WTC11 (cell line): ENCODE measurements around the gene GPC5. TPM values are rescaled to one million over a fixed set of nuclear protein-coding genes. Genes with fewer than 3 reads are reported as not detected.

Experiments used
- ATAC-seq: fragments of 200-7000 bp; cut with Tn5 transposase; 2 replicates; pipeline ENCODE4 v1.10.0; 2021; ENCODE audit warnings: mild to moderate bottlenecking, moderate library complexity
- CTCF ChIA-PET: fragments of 300-600 bp; sonication (Branson Sonifier 250); formaldehyde crosslinking; loops from one replicate; lab custom pipeline; 2021; ENCODE audit warnings: antibody characterized with exemption; lab: Charles Lee
- POLR2A ChIA-PET: fragments of 350-600 bp; sonication (Branson Sonifier 250); formaldehyde crosslinking; loops from one replicate; lab custom pipeline; 2021; ENCODE audit warnings: antibody characterized with exemption; lab: Charles Lee
- DNase-seq: peaks from one replicate; pipeline ENCODE4 v3.0.0; 2021; ENCODE audit warnings: low spot score
- H3K27ac Mint-ChIP-seq: 2 replicates; pipeline ENCODE4 v1.8.0; 2021; ENCODE audit warnings: mixed read lengths
- H3K27me3 Mint-ChIP-seq: 2 replicates; pipeline ENCODE4 v1.8.0; 2021; ENCODE audit warnings: low read depth, mild to moderate bottlenecking, moderate library complexity, mixed read lengths
- H3K36me3 Mint-ChIP-seq: 2 replicates; pipeline ENCODE4 v1.8.0; 2021; ENCODE audit warnings: mixed read lengths
- H3K4me1 Mint-ChIP-seq: 2 replicates; pipeline ENCODE4 v1.8.0; 2022; ENCODE audit warnings: mixed read lengths
- H3K4me3 Mint-ChIP-seq: 2 replicates; pipeline ENCODE4 v1.8.0; 2021; ENCODE audit warnings: mild to moderate bottlenecking, moderate library complexity, mixed read lengths
- H3K9me3 Mint-ChIP-seq: 2 replicates; pipeline ENCODE4 v1.8.0; 2021; ENCODE audit warnings: mixed read lengths
- ATF2 ChIP-seq: sonication (generic); formaldehyde crosslinking; IDR thresholded peaks from 2 replicates; pipeline ENCODE4 v1.8.1; 2022; ENCODE audit warnings: low read depth, missing genetic modification reagents, borderline replicate concordance
- E2F5 ChIP-seq: sonication (generic); formaldehyde crosslinking; IDR thresholded peaks from 2 replicates; pipeline ENCODE4 v1.8.1; 2022; ENCODE audit warnings: mild to moderate bottlenecking, moderate library complexity, missing genetic modification reagents
- EMX1 ChIP-seq: fragments of 250-450 bp; sonication (Bioruptor Pico); IDR thresholded peaks from 2 replicates; pipeline ENCODE4 v1.8.0; 2021; ENCODE audit warnings: mild to moderate bottlenecking
- MYBL2 ChIP-seq: sonication (generic); formaldehyde crosslinking; IDR thresholded peaks from 2 replicates; pipeline ENCODE4 v1.8.1; 2023; ENCODE audit warnings: mild to moderate bottlenecking, moderate library complexity, missing genetic modification reagents
- NFATC4 ChIP-seq: fragments of 250-450 bp; sonication (Bioruptor Pico); IDR thresholded peaks from 2 replicates; pipeline ENCODE4 v1.9.0; 2021; ENCODE audit warnings: mild to moderate bottlenecking
- NFYB ChIP-seq: sonication (generic); formaldehyde crosslinking; conservative IDR thresholded peaks from 2 replicates; pipeline ENCODE4 v1.8.0; 2022; ENCODE audit warnings: low read depth, missing genetic modification reagents
- NR1H2 ChIP-seq: sonication (generic); formaldehyde crosslinking; IDR thresholded peaks from 2 replicates; pipeline ENCODE4 v1.9.0; 2021; ENCODE audit warnings: mild to moderate bottlenecking, moderate library complexity, missing genetic modification reagents
- NR3C1 ChIP-seq: sonication (generic); formaldehyde crosslinking; conservative IDR thresholded peaks from 2 replicates; pipeline ENCODE4 v1.8.1; 2023; ENCODE audit warnings: low read depth, mild to moderate bottlenecking, missing genetic modification reagents
- RELA ChIP-seq: sonication (generic); formaldehyde crosslinking; IDR thresholded peaks from 2 replicates; pipeline ENCODE4 v1.8.1; 2022; ENCODE audit warnings: missing genetic modification reagents, mild to moderate bottlenecking, borderline replicate concordance
- RORB ChIP-seq: fragments of 250-450 bp; sonication (Bioruptor Pico); IDR thresholded peaks from 2 replicates; pipeline ENCODE4 v1.9.0; 2021; ENCODE audit warnings: mild to moderate bottlenecking
- SMAD3 ChIP-seq: sonication (generic); formaldehyde crosslinking; IDR thresholded peaks from 2 replicates; pipeline ENCODE4 v1.8.0; 2022; ENCODE audit warnings: missing genetic modification reagents, mild to moderate bottlenecking, borderline replicate concordance
- USF1 ChIP-seq: sonication (generic); formaldehyde crosslinking; IDR thresholded peaks from 2 replicates; pipeline ENCODE4 v1.8.0; 2022; ENCODE audit warnings: mild to moderate bottlenecking, missing genetic modification reagents
- ZNF138 ChIP-seq: sonication (generic); formaldehyde crosslinking; conservative IDR thresholded peaks from 2 replicates; pipeline ENCODE4 v1.8.1; 2022; ENCODE audit warnings: mild to moderate bottlenecking, moderate library complexity, missing genetic modification reagents
- ZNF416 ChIP-seq: fragments of 250-450 bp; sonication (Bioruptor Pico); IDR thresholded peaks from 2 replicates; pipeline ENCODE4 v1.9.0; 2021; ENCODE audit warnings: mild to moderate bottlenecking, inconsistent platforms
- ZNF671 ChIP-seq: fragments of 250-450 bp; sonication (Bioruptor Pico); IDR thresholded peaks from 2 replicates; pipeline ENCODE4 v1.8.0; 2021; ENCODE audit warnings: mild to moderate bottlenecking
- total RNA-seq: library from RNA; stranded (reverse); gene quantifications from 3 replicates; pipeline ENCODE4 v1.2.3, GENCODE V29; 2021
- TF ChIP-seq, protein P1 (sequence below): sonication (generic); formaldehyde crosslinking; IDR thresholded peaks from 2 replicates; pipeline ENCODE4 v1.8.1; 2023; ENCODE audit warnings: mild to moderate bottlenecking, missing genetic modification reagents
- TF ChIP-seq, protein P2 (sequence below): fragments of 200-600 bp; IDR thresholded peaks from 2 replicates; pipeline ENCODE4 v1.8.0; 2022; ENCODE audit warnings: antibody characterized with exemption
- TF ChIP-seq, protein P3 (sequence below): fragments of 250-450 bp; sonication (Bioruptor Pico); IDR thresholded peaks from 2 replicates; pipeline ENCODE4 v1.9.0; 2021; ENCODE audit warnings: mild to moderate bottlenecking, borderline replicate concordance

The GPC5 gene
- total RNA-seq, 1 experiment from 2014 or later, result 0.46 TPM

DNA sequence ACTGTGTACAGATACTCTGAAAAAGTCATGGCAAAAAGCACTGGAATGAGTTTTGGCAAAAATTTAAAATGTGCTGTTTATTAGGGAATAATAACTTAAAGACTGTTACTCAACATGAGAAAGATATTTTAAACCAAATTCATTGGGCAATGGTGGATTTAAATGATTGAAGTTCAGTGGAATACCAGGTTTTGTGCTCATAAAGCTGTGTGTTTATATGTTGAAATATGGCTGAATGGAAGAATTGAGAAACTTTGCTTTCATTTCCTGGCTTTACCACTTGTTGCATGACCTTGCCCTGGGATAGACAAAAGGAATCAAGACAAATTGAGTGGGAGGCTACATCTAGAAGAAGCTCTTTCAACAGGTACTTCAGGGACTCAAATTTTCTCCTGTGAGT, 246.4 kb downstream of the GPC5 start:
- no peaks in the 10 kb centered on the region for H3K9me3 Mint-ChIP-seq
- H3K36me3 Mint-ChIP-seq, result no peaks in the 10 kb centered on the region
- TF ChIP-seq MYBL2 (CRISPR knock-in tag) (no peak), NR1H2 (CRISPR knock-in tag) (no peak), SMAD3 (CRISPR knock-in tag) (no peak), E2F5 (no peak), NR3C1 (no peak), RELA (CRISPR knock-in tag) (no peak), ZNF138 (no peak), NFATC4 (no peak), NFYB (CRISPR knock-in tag) (no peak), USF1 (CRISPR knock-in tag) (no peak), RORB (no peak), EMX1 (CRISPR knock-in tag) (no peak), ATF2 (CRISPR knock-in tag) (no peak)
- DNase-seq (no peak), ATAC-seq (no peak)
- ChIA-PET CTCF (interaction anchor here (1.3 kb wide), 1 partner anchor 137 kb away, joined by 5 read pairs; no protein-coding TSS in a partner anchor), POLR2A (no interaction called here)
- no peaks in the 10 kb centered on the region for H3K27me3 Mint-ChIP-seq
- H3K4me1 Mint-ChIP-seq, result peaks cover 9% of the 10 kb centered on the region
- no peak overlapping the region for H3K27ac Mint-ChIP-seq
- no peak overlapping the region for H3K4me3 Mint-ChIP-seq

DNA sequence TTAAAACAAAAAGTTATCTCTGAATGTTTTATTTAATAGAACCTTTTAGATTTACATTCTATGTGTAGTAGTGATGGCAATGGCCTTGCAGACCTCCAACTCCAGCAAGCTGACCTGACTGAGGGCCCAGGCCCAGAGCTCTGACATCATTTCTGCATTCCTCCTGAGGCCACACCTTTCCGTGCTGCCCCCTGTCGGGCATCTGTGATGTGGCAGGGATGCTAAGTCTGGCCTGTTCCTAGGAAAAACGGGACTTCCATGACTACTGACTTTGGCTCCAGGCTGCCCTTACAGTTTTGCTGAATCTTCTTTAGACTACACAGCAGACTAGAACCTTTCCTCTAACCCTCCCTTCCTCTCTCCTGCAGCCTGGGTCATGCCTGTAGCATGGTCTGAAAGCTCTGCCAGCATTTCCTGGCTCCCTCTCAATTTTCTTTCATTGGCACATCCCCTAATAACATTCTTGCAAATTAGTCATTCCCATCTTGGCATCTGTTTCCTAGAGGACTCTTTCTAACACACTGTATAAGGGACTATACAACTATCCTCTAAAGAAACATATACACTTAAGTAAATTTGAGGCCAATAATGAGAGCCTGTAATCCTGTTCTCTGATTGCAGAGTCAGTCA, 249.1 kb downstream of the GPC5 start:
- H3K27ac Mint-ChIP-seq, result no peak overlapping the region
- POLR2A ChIA-PET, result no interaction called here
- ATAC-seq (peak; percentile 99), DNase-seq (peak; percentile 84)
- TF ChIP-seq, protein P1, sequence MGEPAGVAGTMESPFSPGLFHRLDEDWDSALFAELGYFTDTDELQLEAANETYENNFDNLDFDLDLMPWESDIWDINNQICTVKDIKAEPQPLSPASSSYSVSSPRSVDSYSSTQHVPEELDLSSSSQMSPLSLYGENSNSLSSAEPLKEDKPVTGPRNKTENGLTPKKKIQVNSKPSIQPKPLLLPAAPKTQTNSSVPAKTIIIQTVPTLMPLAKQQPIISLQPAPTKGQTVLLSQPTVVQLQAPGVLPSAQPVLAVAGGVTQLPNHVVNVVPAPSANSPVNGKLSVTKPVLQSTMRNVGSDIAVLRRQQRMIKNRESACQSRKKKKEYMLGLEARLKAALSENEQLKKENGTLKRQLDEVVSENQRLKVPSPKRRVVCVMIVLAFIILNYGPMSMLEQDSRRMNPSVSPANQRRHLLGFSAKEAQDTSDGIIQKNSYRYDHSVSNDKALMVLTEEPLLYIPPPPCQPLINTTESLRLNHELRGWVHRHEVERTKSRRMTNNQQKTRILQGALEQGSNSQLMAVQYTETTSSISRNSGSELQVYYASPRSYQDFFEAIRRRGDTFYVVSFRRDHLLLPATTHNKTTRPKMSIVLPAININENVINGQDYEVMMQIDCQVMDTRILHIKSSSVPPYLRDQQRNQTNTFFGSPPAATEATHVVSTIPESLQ (CRISPR knock-in tag), result no peak
- TF ChIP-seq, protein P2, sequence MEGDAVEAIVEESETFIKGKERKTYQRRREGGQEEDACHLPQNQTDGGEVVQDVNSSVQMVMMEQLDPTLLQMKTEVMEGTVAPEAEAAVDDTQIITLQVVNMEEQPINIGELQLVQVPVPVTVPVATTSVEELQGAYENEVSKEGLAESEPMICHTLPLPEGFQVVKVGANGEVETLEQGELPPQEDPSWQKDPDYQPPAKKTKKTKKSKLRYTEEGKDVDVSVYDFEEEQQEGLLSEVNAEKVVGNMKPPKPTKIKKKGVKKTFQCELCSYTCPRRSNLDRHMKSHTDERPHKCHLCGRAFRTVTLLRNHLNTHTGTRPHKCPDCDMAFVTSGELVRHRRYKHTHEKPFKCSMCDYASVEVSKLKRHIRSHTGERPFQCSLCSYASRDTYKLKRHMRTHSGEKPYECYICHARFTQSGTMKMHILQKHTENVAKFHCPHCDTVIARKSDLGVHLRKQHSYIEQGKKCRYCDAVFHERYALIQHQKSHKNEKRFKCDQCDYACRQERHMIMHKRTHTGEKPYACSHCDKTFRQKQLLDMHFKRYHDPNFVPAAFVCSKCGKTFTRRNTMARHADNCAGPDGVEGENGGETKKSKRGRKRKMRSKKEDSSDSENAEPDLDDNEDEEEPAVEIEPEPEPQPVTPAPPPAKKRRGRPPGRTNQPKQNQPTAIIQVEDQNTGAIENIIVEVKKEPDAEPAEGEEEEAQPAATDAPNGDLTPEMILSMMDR, result peak; percentile 87
- TF ChIP-seq, protein P3, sequence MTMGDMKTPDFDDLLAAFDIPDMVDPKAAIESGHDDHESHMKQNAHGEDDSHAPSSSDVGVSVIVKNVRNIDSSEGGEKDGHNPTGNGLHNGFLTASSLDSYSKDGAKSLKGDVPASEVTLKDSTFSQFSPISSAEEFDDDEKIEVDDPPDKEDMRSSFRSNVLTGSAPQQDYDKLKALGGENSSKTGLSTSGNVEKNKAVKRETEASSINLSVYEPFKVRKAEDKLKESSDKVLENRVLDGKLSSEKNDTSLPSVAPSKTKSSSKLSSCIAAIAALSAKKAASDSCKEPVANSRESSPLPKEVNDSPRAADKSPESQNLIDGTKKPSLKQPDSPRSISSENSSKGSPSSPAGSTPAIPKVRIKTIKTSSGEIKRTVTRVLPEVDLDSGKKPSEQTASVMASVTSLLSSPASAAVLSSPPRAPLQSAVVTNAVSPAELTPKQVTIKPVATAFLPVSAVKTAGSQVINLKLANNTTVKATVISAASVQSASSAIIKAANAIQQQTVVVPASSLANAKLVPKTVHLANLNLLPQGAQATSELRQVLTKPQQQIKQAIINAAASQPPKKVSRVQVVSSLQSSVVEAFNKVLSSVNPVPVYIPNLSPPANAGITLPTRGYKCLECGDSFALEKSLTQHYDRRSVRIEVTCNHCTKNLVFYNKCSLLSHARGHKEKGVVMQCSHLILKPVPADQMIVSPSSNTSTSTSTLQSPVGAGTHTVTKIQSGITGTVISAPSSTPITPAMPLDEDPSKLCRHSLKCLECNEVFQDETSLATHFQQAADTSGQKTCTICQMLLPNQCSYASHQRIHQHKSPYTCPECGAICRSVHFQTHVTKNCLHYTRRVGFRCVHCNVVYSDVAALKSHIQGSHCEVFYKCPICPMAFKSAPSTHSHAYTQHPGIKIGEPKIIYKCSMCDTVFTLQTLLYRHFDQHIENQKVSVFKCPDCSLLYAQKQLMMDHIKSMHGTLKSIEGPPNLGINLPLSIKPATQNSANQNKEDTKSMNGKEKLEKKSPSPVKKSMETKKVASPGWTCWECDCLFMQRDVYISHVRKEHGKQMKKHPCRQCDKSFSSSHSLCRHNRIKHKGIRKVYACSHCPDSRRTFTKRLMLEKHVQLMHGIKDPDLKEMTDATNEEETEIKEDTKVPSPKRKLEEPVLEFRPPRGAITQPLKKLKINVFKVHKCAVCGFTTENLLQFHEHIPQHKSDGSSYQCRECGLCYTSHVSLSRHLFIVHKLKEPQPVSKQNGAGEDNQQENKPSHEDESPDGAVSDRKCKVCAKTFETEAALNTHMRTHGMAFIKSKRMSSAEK, result no peak
- TF ChIP-seq ZNF671, result no peak
- no peak for TF ChIP-seq ZNF416 (CRISPR knock-in tag)
- no peaks in the 10 kb centered on the region for H3K36me3 Mint-ChIP-seq
- no peaks in the 10 kb centered on the region for H3K9me3 Mint-ChIP-seq
- H3K4me1 Mint-ChIP-seq, result peaks cover 14% of the 10 kb centered on the region
- no peaks in the 10 kb centered on the region for H3K27me3 Mint-ChIP-seq
- CTCF ChIA-PET, result interaction anchor here (0.6 to 1.0 kb wide), 17 partner anchors 8 to 289 kb away, joined by 3 to 6 read pairs (median 3); no protein-coding TSS in a partner anchor
- H3K4me3 Mint-ChIP-seq, result no peak overlapping the region
